Measurements from ENCODE around the gene COL4A1.

COL4A1 gene

DNA sequence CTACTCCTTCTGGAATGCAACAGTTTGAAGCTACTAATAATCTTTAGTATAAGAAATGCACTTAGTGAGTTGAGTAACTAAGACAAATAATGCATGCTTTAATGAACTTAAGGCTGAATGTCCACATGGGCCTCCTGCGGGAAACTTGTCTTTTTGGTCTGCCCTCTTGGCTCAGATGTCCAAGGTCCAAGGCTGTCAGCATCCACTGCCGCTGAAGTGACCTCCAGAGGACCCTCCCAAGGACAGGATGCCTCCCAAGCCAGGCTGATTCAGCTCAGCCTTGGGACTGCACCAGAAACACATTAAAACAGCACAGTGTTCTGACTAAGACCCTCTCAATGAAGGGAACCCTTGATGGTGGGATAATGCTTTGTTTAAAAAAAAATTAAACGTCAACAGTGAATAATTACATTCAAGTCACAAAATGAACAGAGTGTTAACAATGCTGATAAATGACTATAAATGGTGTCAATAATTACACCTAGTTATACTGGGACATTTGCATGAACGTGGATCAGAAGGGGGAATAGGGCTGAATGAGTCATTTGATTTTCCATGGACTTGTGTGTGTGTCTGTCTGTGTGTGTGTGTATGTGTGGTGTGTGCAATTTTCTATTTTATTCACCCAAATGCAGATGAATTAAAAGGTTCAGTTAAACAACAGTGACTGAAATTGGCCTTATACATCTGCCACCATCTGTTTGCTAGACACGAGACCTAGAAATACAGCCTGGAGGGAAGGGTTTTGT is 150.5 kb downstream of the COL4A1 start:
- DNase-seq, result no peak

- DNase-seq, result no peak
Measured at GRCh38 chr13:110155072-110155471, 151.9 kb downstream of the COL4A1 start.

GRCh38 chr13:110154410-110154933 is 152.5 kb downstream of the COL4A1 start:
- no peak for DNase-seq

DNA sequence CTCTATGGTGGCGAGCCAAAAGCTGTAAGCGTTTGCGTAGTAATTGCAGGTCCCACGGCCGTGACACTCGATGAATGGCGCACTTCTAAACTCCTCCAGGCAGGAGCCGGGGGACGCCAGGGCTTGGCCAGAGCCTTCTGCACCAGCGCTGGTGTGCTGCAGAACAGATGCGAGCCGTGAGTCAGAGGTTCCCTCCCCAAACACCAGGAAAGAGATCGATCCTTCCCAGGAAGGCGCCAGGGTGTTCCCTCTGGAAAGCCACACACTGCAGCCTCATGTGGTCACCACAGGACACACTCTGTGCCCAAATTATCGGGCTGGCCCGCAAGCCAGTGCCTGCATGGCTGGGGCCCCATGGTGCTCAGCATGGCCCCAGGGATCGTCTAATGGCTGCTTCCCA is 154.6 kb downstream of the COL4A1 start:
- DNase-seq, result no peak

GRCh38 chr13:110151462-110151861 is 155.5 kb downstream of the COL4A1 start:
- no peak for DNase-seq

- no peak for DNase-seq
Measured at GRCh38 chr13:110150384-110151101, 156.4 kb downstream of the COL4A1 start.

DNA sequence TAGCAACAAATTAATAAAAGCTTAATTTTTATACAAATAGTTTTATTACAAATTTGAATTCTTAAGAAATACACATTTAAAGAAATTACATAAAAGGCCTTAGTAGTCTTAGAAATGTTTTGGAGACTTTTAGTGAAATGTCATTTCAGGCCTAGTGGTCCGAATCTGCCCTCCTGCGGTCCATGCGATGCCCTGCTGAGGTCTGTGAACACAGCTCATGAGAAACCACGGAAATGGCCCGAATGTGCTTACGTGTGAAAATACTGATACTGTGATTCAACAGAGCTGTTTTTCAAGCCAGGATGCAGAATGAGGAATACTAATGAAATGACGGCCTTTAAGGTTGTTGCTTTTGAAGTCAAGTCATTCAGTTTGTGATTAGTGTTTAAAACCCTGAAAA is 157.9 kb downstream of the COL4A1 start:
- DNase-seq, result no peak

DNA sequence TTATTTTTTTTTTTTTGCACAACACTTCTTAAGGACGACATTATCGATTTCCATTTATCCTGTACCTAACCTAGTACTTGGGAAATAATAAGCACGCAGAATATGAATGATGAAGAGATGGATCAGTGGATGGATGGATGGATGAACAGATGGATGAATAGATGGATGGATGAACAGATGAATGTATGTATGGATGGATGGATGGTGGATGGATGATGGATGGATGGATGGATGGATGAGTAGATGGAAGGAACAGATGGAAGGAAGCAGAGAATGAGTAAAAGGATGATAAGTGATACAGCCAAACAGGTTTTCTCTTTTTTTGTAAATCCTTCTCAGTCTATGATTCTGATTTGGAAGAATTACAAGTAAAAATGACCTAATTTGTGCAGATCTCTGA is 166.9 kb downstream of the COL4A1 start:
- DNase-seq, result no peak

DNA sequence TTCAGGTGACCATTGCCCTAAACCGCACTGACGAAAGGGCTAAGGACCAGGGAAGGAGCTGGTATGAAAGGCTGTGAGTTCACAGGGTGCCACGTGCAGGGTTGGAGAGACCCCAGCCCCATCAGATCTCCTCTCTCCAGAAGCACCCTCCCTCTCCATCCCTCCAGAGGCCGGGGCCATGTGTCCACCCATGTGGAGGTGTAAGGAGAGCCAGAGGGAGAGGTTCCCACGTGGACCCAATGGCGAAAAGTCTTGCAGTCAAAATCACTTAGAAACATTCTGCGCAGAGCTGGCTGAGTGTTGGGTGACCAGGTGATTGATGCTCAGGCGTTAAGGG is 168.3 kb downstream of the COL4A1 start:
- DNase-seq, result no peak

- peak in 2 of 5 donors; percentile 18 to 77 for DNase-seq
Measured at GRCh38 chr13:110138010-110138699, 168.8 kb downstream of the COL4A1 start.

GRCh38 chr13:110137680-110138009 is 169.3 kb downstream of the COL4A1 start:
- peak in 1 of 5 donors; percentile 48 for DNase-seq

GRCh38 chr13:110136660-110137585 is 170.0 kb downstream of the COL4A1 start:
- DNase-seq, result no peak

GRCh38 chr13:110135977-110136597 is 170.9 kb downstream of the COL4A1 start:
- DNase-seq, result no peak

GRCh38 chr13:110134801-110135200 is 172.2 kb downstream of the COL4A1 start:
- no peak for DNase-seq

- no peak for DNase-seq
Measured at GRCh38 chr13:110133425-110134235, 173.3 kb downstream of the COL4A1 start.

DNA sequence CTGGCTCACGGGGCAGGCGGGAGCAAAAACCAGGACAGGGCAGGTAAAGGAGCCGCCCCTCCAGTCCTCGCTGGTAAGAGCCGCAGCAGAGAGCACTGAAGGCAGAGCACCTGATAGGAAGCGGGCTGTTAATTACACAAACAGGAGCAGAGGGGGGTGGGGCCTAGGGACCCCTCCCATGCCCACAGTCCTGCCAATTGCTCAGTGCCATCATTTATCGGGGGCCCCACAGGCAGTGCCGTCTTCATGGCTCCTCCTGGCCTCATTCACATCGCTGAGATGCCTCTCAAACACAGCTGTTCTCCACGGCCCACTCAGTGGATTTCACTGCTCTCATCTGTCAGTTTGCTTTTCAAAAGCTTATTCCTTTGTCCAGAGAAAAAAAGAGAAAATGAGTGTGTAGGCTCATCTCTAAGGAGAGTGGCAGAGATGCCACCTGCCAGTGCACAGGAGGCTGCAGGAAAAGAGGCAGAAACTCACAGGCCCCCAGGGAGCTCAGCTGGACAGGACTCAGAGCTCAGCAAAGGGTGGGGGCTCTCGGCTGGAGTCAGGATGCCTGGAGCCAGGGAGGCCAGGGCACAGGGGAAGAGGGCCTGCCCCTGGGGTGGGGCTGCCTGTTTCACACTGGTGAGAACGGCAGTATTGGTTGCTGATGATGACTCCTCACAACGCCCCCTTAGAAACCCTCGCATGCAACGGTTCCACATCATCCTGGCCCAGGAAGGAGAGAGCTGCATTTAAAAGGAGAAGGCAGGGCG is 174.6 kb downstream of the COL4A1 start:
- DNase-seq, result no peak

DNA sequence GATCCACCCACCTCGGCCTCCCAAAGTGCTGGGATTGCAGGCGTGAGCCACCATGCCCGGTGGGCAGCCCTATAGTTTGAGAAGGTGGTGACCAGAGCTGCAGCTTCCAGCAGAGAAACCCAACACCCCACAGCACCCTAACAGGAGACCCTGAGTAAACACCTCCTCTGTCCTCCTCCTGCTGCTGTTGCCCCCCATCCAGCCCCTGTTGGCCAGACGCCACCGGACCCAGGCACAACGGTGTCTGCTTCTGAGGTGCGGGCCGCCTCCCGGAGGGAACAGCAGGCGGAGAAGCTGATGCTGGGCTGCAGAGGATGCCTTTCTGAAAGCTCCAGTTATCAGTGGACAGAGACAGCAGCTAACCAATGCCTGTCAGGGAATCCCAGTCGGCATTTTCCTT is 175.5 kb downstream of the COL4A1 start:
- DNase-seq, result no peak

DNA sequence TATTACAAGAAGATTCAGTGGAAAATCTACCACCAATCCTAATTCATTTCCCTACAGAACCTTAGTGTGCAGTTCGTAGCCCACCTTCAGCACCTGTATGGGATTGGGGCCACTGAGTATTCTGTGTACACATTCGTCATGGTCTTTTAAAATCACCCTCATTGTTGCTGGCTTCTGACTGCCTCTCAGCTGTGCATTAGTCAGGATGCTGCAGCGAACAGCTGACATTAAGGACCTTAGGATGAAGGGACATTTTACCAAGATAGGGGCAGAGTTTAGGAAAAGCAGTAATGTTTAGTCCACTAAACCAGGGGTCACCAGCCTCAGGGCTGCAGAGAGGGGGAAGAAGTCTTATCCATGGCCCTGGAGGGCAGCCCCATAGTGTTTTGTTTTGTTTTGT is 176.5 kb downstream of the COL4A1 start:
- DNase-seq, result no peak

DNA sequence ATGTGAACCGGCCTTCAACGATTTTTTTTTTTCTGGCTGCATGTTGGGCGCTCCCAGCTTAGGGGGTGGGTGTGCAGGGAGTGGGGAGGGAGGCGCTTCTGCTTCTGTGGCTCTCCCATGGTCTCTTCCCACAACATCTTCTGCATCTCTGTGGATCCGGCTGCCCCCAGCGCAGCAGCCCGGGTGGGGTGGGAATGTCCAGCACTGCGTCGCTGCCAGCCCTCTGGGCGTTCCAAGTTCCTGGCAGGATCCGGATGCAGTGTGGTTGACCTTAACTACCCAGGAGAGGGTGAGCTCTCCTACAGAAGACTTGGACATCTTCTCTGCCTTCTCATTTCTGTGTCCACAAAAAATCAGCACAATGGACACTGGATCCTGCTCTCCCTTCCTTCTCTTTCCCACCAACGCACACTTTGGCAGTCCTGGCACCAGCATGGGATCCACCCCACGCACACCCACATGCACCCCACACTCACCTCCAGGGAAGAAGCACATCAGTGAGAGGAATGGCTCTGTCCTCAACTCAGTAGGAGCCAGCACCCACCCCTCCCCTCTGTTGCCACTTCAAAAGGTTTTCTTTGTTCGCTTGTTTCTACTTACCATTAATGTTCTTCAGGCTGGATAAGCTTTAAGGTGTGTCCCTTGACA is 177.3 kb downstream of the COL4A1 start:
- DNase-seq, result no peak

- no peak for DNase-seq
Measured at GRCh38 chr13:110129076-110129475, 177.9 kb downstream of the COL4A1 start.
